Embryonic facial prominence (tissue), 1 donor: ENCODE measurements around the gene PCBD1.

Experiments
- DNase-seq: peaks from one replicate; pipeline ENCODE4 v3.0.0-alpha.2; 2016; ENCODE audit errors: extremely low spot score

The PCBD1 gene

DNA sequence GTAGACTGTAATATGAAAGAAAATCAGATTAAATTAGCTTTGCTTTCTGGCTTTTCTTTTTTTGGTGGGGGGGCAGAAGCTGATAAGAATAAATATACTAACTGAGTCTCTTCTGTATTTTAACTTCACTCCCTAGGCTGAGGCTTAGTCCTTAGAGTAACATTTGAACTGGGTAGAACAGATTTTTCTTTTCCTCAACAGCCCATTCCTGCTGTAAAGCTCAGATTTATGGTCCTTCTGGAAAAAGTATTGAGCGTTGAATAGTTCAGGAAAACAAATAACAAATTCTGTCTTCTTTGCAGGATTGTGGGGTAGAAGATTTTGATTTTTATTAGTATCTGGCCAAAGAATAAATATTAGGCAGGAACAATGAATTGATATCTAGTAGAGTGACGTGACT is 54.8 kb downstream of the PCBD1 start:
- no peak for DNase-seq
